ENCODE measurements around the gene NISCH. TPM values are rescaled to one million over a fixed set of nuclear protein-coding genes. Genes with fewer than 3 reads are reported as not detected.
A peak's percentile ranks its signal among the peaks of the same experiment; 100 is the strongest.

Gene NISCH
- total and polyA plus RNA-seq, 2 of the 8 experiments (the other 6 are each of a cell fraction or from before 2014, with no cell fraction given) = 71.2 to 71.9 TPM

GRCh38 chr3:52487788-52488691 is 32.6 kb downstream of the NISCH start:
- Histone ChIP-seq H2AK5ac (ENCODE audit: low read depth, low read length) (no peak overlapping the region), H2BK120ac (replicated peaks; ENCODE audit: low read depth, low read length) (no peak overlapping the region), H4K8ac (ENCODE audit: extremely low read depth, insufficient read depth, low read length) (no peak overlapping the region; the same call in 1 of the 2 replicates), H3K4ac (replicated peaks; ENCODE audit: insufficient read length, low read depth, low read length) (no peak overlapping the region), H2AFZ (ENCODE audit: low read length) (no peak overlapping the region), H3K4me1 (replicated peaks in 1 of 4; ENCODE audit: control insufficient read depth in 3 of 4, insufficient read depth in 4 of 4, low read length in 3 of 4) (no peaks in the 10 kb centered on the region), H3K23me2 (ENCODE audit: low read depth, low read length) (no peaks in the 10 kb centered on the region), H4K20me1 (replicated peaks in 1 of 2; ENCODE audit: control insufficient read depth in 1 of 2, insufficient read depth in 2 of 2, low read length in 2 of 2) (peaks cover 0 to 23% of the 10 kb centered on the region in 2 experiments), H3K79me1 (ENCODE audit: low read depth, low read length) (peaks cover 2% of the 10 kb centered on the region; the same call in 1 of the 2 replicates), H2BK5ac (ENCODE audit: low read depth, low read length) (peak overlapping the region; percentile 52; the same call in 1 of the 2 replicates), H3K36me3 (ENCODE audit: control insufficient read depth in 2 of 4, insufficient read depth in 4 of 4, low read length in 3 of 4) (peaks cover 21 to 65% (median 43%) of the 10 kb centered on the region in 4 experiments), H3K23ac (ENCODE audit: insufficient read length) (no peak overlapping the region), H3K27ac (ENCODE audit: low read depth, low read length) (no peak overlapping the region), H3K79me2 (ENCODE audit: control insufficient read depth in 1 of 2, insufficient read depth in 2 of 2, low read length in 2 of 2) (no peaks in the 10 kb centered on the region), H3K27me3 (replicated peaks in 1 of 4; ENCODE audit: control insufficient read depth in 3 of 4, extremely low read depth in 1 of 4, insufficient read depth in 3 of 4, low read length in 3 of 4) (no peaks in the 10 kb centered on the region), H2BK15ac (ENCODE audit: low read length) (no peak overlapping the region), H3K56ac (replicated peaks; ENCODE audit: insufficient read length, low read depth, low read length) (no peak overlapping the region), H3K9me3 (ENCODE audit: insufficient read depth in 2 of 2, low read depth in 1 of 2, low read length in 1 of 2) (no peaks in the 10 kb centered on the region), H3K9ac (replicated peaks in 1 of 4; ENCODE audit: extremely low read depth in 1 of 4, low read depth in 3 of 4, low read length in 3 of 4) (no peak overlapping the region), H4K5ac (ENCODE audit: insufficient read length, low read depth, low read length) (no peak overlapping the region), H3K18ac (ENCODE audit: extremely low read depth, low read length) (no peak overlapping the region), H3K14ac (ENCODE audit: insufficient read length) (no peak overlapping the region), H2BK12ac (ENCODE audit: low read depth, low read length) (no peak overlapping the region), H3K4me3 (ENCODE audit: extremely low read depth in 1 of 4, insufficient read depth in 2 of 4, low read depth in 3 of 4, low read length in 4 of 4) (no peak overlapping the region), H4K91ac (replicated peaks; ENCODE audit: insufficient read length, low read length) (no peak overlapping the region), H2BK20ac (ENCODE audit: low read length) (no peak overlapping the region), H3K4me2 (ENCODE audit: insufficient read depth in 1 of 2, low read depth in 2 of 2, low read length in 2 of 2) (no peak overlapping the region)
- 94% methylated on average over 49 of the region's 59 CpGs; no CpG with 5 or more reads in 1 of the 2 experiments for WGBS, 2 experiments (ENCODE audit: extremely low coverage in 1 of 2, insufficient coverage in 1 of 2, insufficient read length in 1 of 2, insufficient replicate concordance in 2 of 2, low coverage in 1 of 2, low lambda C conversion rate in 2 of 2, missing lambda C conversion rate in 1 of 2)
- no peak for FAIRE-seq
- ChIA-PET CTCF (ENCODE audit: partially characterized antibody) (interaction anchor here (0.6 to 2.0 kb wide), 3 partner anchors 15 to 373 kb away, joined by 3 to 7 read pairs (median 3); no protein-coding TSS in a partner anchor), POLR2A (ENCODE audit: partially characterized antibody) (interaction anchor here (1.1 to 1.6 kb wide), 4 partner anchors 8 to 28 kb away, joined by 3 to 5 read pairs (median 4); no protein-coding TSS in a partner anchor)
- no peak for DNase-seq (ENCODE audit: low read depth in 1 of 2, low spot score in 2 of 2)
- TF ChIP-seq SIX5 (IDR thresholded peaks at IDR 0.05; ENCODE audit: low read depth, low read length) = no peak
- no peak for TF ChIP-seq JUND (IDR thresholded peaks at IDR 0.05; ENCODE audit: low read length)
- no peak for TF ChIP-seq CTBP2 (IDR thresholded peaks at IDR 0.05; ENCODE audit: borderline replicate concordance, insufficient read depth, insufficient read length, low read length)
- TF ChIP-seq EGR1 (IDR thresholded peaks at IDR 0.05; ENCODE audit: borderline replicate concordance, low read depth, low read length) = no peak
- TF ChIP-seq TBP (IDR thresholded peaks at IDR 0.05; ENCODE audit: low read depth, low read length) = no peak
- TF ChIP-seq POLR2AphosphoS5 (IDR thresholded peaks at IDR 0.05; ENCODE audit: low read depth, low read length) = no peak; the same call in 1 of the 2 replicates
- TF ChIP-seq CREB1 (IDR thresholded peaks at IDR 0.05) = no peak
- no peak for TF ChIP-seq MAX (IDR thresholded peaks at IDR 0.05)
- no peak for TF ChIP-seq GABPA (IDR thresholded peaks at IDR 0.05; ENCODE audit: borderline replicate concordance, insufficient read depth, low read length)
- no peak for TF ChIP-seq KDM4A (IDR thresholded peaks at IDR 0.05; ENCODE audit: low read depth, low read length, severe bottlenecking)
- no peak for TF ChIP-seq GTF2F1 (IDR thresholded peaks at IDR 0.05; ENCODE audit: borderline replicate concordance, low read depth, low read length)
- no peak for TF ChIP-seq EZH2 (IDR thresholded peaks at IDR 0.05; ENCODE audit: low read depth, low read length, severe bottlenecking)

Data from H1 (cell line).